Mucosa of stomach (tissue), 1 donor: ENCODE measurements around the gene CCDC124.

Source experiments
- H3K27me3 ChIP-seq: one replicate; pipeline ENCODE4 v1.7.0; 2013; ENCODE audit warnings: mild to moderate bottlenecking, low read length; ENCODE audit not compliant: control insufficient read depth, insufficient read depth
- H3K36me3 ChIP-seq: one replicate; pipeline ENCODE4 v1.7.0; 2013; ENCODE audit warnings: low read length; ENCODE audit not compliant: control insufficient read depth, insufficient read depth
- H3K4me1 ChIP-seq: one replicate; pipeline ENCODE4 v1.7.0; 2013; ENCODE audit warnings: mild to moderate bottlenecking, low read length; ENCODE audit not compliant: control insufficient read depth, insufficient read depth
- H3K4me3 ChIP-seq: one replicate; pipeline ENCODE4 v1.7.0; 2013; ENCODE audit warnings: low read length
- H3K9ac ChIP-seq: one replicate; pipeline ENCODE4 v1.7.0; 2013; ENCODE audit warnings: mild to moderate bottlenecking, low read length, moderate library complexity
- H3K9me3 ChIP-seq: one replicate; pipeline ENCODE4 v1.7.0; 2013; ENCODE audit warnings: mild to moderate bottlenecking, low read length, moderate library complexity; ENCODE audit not compliant: control insufficient read depth
- donor health status: Pancreatic carcinoma.

CCDC124 gene

GRCh38 chr19:17966129-17966483, 33.3 kb downstream of the CCDC124 start:
- Histone ChIP-seq H3K36me3 (no peaks in the 10 kb centered on the region), H3K4me3 (no peak overlapping the region), H3K9me3 (no peaks in the 10 kb centered on the region), H3K27me3 (peaks cover 44% of the 10 kb centered on the region), H3K9ac (no peak overlapping the region), H3K4me1 (no peaks in the 10 kb centered on the region)

GRCh38 chr19:17966550-17967256, 33.9 kb downstream of the CCDC124 start, which contains the start of gene KCNN1:
KCNN1 (plus strand) TSS chr19:17967107; CDS start chr19:17973889, 6,782 bp downstream.
- Histone ChIP-seq H3K4me1 (no peaks in the 10 kb centered on the region), H3K4me3 (no peak within 1 kb of the TSS), H3K27me3 (peaks cover 44% of the 10 kb centered on the region), H3K9me3 (no peaks in the 10 kb centered on the region), H3K9ac (no peak within 1 kb of the TSS), H3K36me3 (no peaks in the 10 kb centered on the region)

- Histone ChIP-seq H3K4me1 (no peaks in the 10 kb centered on the region), H3K9me3 (no peaks in the 10 kb centered on the region), H3K36me3 (no peaks in the 10 kb centered on the region), H3K27me3 (peaks cover 39% of the 10 kb centered on the region), H3K4me3 (no peak overlapping the region), H3K9ac (no peak overlapping the region)
Measured at GRCh38 chr19:17967257-17968051, 34.6 kb downstream of the CCDC124 start.

GRCh38 chr19:17968362-17968761, 35.5 kb downstream of the CCDC124 start:
- Histone ChIP-seq H3K27me3 (peaks cover 38% of the 10 kb centered on the region), H3K9ac (no peak overlapping the region), H3K4me3 (no peak overlapping the region), H3K4me1 (no peaks in the 10 kb centered on the region), H3K36me3 (no peaks in the 10 kb centered on the region), H3K9me3 (no peaks in the 10 kb centered on the region)

GRCh38 chr19:17969096-17969792, 36.4 kb downstream of the CCDC124 start:
- H3K36me3 ChIP-seq, result no peaks in the 10 kb centered on the region

GRCh38 chr19:17972230-17972629, 39.4 kb downstream of the CCDC124 start:
- Histone ChIP-seq H3K9me3 (no peaks in the 10 kb centered on the region), H3K4me3 (no peak overlapping the region), H3K27me3 (peaks cover 19% of the 10 kb centered on the region), H3K36me3 (no peaks in the 10 kb centered on the region), H3K9ac (no peak overlapping the region), H3K4me1 (no peaks in the 10 kb centered on the region)

More at GRCh38 chr19:17969096-17969792, 36.4 kb downstream of the CCDC124 start:
- no peaks in the 10 kb centered on the region for H3K4me1 ChIP-seq
- H3K27me3 ChIP-seq, result peaks cover 36% of the 10 kb centered on the region
- H3K4me3 ChIP-seq, result no peak overlapping the region
- H3K9me3 ChIP-seq, result no peaks in the 10 kb centered on the region
- no peak overlapping the region for H3K9ac ChIP-seq

- Histone ChIP-seq H3K4me3 (no peak overlapping the region), H3K27me3 (peaks cover 9% of the 10 kb centered on the region), H3K4me1 (no peaks in the 10 kb centered on the region), H3K9ac (no peak overlapping the region), H3K36me3 (no peaks in the 10 kb centered on the region), H3K9me3 (no peaks in the 10 kb centered on the region)
Measured at GRCh38 chr19:17973759-17974158, 40.9 kb downstream of the CCDC124 start.

- Histone ChIP-seq H3K27me3 (peaks cover 5% of the 10 kb centered on the region), H3K9ac (no peak overlapping the region), H3K9me3 (no peaks in the 10 kb centered on the region), H3K4me3 (no peak overlapping the region), H3K4me1 (no peaks in the 10 kb centered on the region), H3K36me3 (no peaks in the 10 kb centered on the region)
Measured at GRCh38 chr19:17974551-17974950, 41.7 kb downstream of the CCDC124 start.

- Histone ChIP-seq H3K9me3 (no peaks in the 10 kb centered on the region), H3K36me3 (no peaks in the 10 kb centered on the region), H3K4me1 (no peaks in the 10 kb centered on the region), H3K9ac (no peak overlapping the region), H3K4me3 (no peak overlapping the region), H3K27me3 (peaks cover 5% of the 10 kb centered on the region)
Measured at GRCh38 chr19:17975032-17975431, 42.2 kb downstream of the CCDC124 start.

GRCh38 chr19:17977021-17977420, 44.2 kb downstream of the CCDC124 start:
- Histone ChIP-seq H3K4me1 (no peaks in the 10 kb centered on the region), H3K36me3 (no peaks in the 10 kb centered on the region), H3K27me3 (peaks cover 5% of the 10 kb centered on the region), H3K4me3 (no peak overlapping the region), H3K9me3 (no peaks in the 10 kb centered on the region), H3K9ac (no peak overlapping the region)

GRCh38 chr19:17977488-17977887, 44.7 kb downstream of the CCDC124 start:
- Histone ChIP-seq H3K4me3 (no peak overlapping the region), H3K27me3 (peaks cover 5% of the 10 kb centered on the region), H3K9ac (no peak overlapping the region), H3K9me3 (no peaks in the 10 kb centered on the region), H3K36me3 (no peaks in the 10 kb centered on the region), H3K4me1 (no peaks in the 10 kb centered on the region)

GRCh38 chr19:17981611-17982010, 48.8 kb downstream of the CCDC124 start:
- Histone ChIP-seq H3K4me3 (no peak overlapping the region), H3K4me1 (no peaks in the 10 kb centered on the region), H3K9me3 (no peaks in the 10 kb centered on the region), H3K27me3 (no peaks in the 10 kb centered on the region), H3K9ac (no peak overlapping the region), H3K36me3 (no peaks in the 10 kb centered on the region)
